Activated CD4-positive, alpha-beta T cell treated with anti-CD3 and anti-CD28 coated beads, Interleukin-2, amount 10 ng/mL, durations not matched to agents 24 days and 14 days (primary cell): ENCODE results near the gene RCC2. TPM values are rescaled to one million over a fixed set of nuclear protein-coding genes. Genes with fewer than 3 reads are reported as not detected.

Experiments
- DNase-seq: peaks from one replicate; pipeline ENCODE4 v3.0.0; 2022
- H3K27ac Mint-ChIP-seq: one replicate; pipeline ENCODE4 v1.8.0; 2022; ENCODE audit warnings: mild to moderate bottlenecking, mixed read lengths
- H3K27me3 Mint-ChIP-seq: one replicate; pipeline ENCODE4 v1.8.0; 2022; ENCODE audit warnings: mixed read lengths
- H3K36me3 Mint-ChIP-seq: one replicate; pipeline ENCODE4 v1.8.0; 2022; ENCODE audit warnings: low read depth, mild to moderate bottlenecking, mixed read lengths
- H3K4me1 Mint-ChIP-seq: one replicate; pipeline ENCODE4 v1.8.0; 2021; ENCODE audit warnings: mixed read lengths
- H3K4me3 Mint-ChIP-seq: one replicate; pipeline ENCODE4 v1.8.0; 2022; ENCODE audit warnings: mild to moderate bottlenecking, moderate library complexity, mixed read lengths
- H3K9me3 Mint-ChIP-seq: one replicate; pipeline ENCODE4 v1.8.0; 2021; ENCODE audit warnings: mixed read lengths
- intact Hi-C: fragments of 100-400 bp; cut with micrococcal nuclease; formaldehyde crosslinking; loops from one replicate; pipeline ENCODE4 v1.15.1; 2023
- total RNA-seq: library from RNA; stranded (reverse); gene quantifications from 2 replicates; pipeline ENCODE4 v1.2.3, GENCODE V29; 2022

RCC2 gene
- total RNA-seq, 1 donor from 2014 or later, result 234 TPM

DNA sequence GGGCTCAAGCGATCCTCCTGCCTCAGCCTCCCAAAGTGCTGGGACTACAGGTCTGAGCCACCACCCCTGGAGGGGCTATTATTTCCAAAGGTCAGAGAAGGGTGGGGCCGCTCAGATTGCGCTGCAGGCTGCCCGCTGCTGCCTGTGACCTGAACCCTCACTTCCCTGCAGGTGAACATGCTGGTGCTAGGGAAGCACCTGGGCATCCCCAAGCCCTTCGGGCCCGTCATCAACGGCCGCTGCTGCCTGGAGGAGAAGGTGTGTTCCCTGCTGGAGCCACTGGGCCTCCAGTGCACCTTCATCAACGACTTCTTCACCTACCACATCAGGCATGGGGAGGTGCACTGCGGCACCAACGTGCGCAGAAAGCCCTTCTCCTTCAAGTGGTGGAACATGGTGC is 76.1 kb downstream of the RCC2 start:
- H3K4me1 Mint-ChIP-seq, result no peaks in the 10 kb centered on the region
- H3K9me3 Mint-ChIP-seq, result no peaks in the 10 kb centered on the region
- H3K27me3 Mint-ChIP-seq, result no peaks in the 10 kb centered on the region

DNA sequence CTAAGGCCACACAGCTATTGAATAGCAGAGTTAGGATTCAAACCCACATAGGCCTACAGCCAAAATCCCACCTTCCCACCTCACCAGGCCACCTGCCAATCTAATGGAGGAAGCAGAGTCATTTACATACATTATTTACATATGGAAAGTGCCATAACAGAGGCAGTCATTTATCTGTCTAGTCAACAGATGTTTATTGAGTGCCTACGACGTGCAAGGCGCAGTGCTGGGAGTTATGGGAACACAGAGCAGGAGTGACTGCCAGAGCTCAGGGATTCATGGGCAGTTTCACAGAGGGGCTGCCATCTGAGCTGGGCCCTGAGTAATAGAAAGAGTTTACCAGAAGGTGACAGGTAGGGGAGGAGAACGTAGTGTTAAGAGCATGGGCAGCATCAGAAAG is 77.8 kb downstream of the RCC2 start:
- H3K9me3 Mint-ChIP-seq, result no peaks in the 10 kb centered on the region
- intact Hi-C loops, result no loop called here

More for the DNA sequence above, 76.1 kb downstream of the RCC2 start:
- H3K4me3 Mint-ChIP-seq, result no peak overlapping the region
- no peak overlapping the region for H3K27ac Mint-ChIP-seq
- H3K36me3 Mint-ChIP-seq, result no peaks in the 10 kb centered on the region
- intact Hi-C loops, result no loop called here
- DNase-seq, result no peak

DNA sequence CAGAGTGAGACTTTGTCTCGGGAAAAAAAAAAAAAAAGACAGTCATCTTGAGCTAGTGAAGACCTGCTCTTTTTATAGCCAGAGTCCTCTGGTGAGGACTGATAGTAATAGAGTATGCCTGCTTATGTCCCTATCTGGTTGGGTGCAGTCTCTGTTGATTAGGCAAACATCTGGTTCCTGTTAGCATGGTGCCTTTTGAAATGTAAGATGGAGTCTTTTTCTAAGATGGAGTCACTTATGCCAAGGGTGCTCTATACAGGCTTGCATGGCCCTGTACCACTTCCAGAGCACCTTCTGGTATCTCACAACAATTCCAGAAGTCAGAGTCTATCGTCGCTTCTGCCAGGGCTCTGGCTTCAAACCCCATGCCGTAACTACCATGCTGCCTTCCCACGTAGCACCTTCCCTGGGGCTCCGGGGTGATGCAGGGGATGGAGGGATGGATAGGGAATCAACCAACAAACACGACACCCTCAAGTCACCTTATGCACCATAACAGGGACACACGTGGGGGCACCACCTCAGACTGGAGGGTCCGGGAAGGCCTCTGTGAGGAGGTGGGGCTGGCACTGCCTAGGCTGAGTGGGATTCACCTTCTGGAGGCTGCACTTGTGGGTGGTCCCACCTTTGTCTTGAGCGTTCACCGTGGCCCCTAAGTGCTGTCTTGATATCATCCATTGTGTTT is 79.1 kb downstream of the RCC2 start:
- Mint-ChIP-seq H3K27ac (no peak overlapping the region), H3K4me1 (no peaks in the 10 kb centered on the region), H3K36me3 (no peaks in the 10 kb centered on the region), H3K4me3 (no peak overlapping the region), H3K9me3 (no peaks in the 10 kb centered on the region), H3K27me3 (no peaks in the 10 kb centered on the region)
- no peak for DNase-seq
- intact Hi-C loops, result no loop called here

More for the DNA sequence above, 77.8 kb downstream of the RCC2 start:
- Mint-ChIP-seq H3K27ac (no peak overlapping the region), H3K27me3 (no peaks in the 10 kb centered on the region), H3K36me3 (no peaks in the 10 kb centered on the region), H3K4me3 (no peak overlapping the region), H3K4me1 (no peaks in the 10 kb centered on the region)
- DNase-seq, result no peak

DNA sequence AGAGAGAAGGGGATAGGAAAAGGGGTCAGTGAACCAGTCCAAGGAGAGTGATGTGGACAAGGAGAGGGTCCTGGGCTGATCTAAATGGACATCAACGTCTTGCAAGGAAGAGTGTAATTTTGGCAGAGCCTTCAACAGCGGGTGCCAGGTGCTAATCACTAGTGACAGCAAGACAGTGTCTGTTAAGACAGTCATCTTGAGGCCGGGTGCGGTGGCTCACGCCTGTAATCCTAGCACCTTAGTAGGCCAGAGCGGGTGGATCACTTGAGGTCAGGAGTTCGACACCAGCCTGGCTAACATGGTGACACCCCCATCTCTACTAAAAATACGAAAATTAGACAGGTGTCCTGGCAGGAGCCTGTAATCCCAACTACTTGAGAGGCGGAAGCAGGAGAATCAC is 79.7 kb downstream of the RCC2 start:
- intact Hi-C loops, result no loop called here
- no peaks in the 10 kb centered on the region for H3K27me3 Mint-ChIP-seq
- no peaks in the 10 kb centered on the region for H3K36me3 Mint-ChIP-seq
- no peak overlapping the region for H3K4me3 Mint-ChIP-seq
- no peak for DNase-seq
- no peaks in the 10 kb centered on the region for H3K4me1 Mint-ChIP-seq
- no peak overlapping the region for H3K27ac Mint-ChIP-seq
- no peaks in the 10 kb centered on the region for H3K9me3 Mint-ChIP-seq

DNA sequence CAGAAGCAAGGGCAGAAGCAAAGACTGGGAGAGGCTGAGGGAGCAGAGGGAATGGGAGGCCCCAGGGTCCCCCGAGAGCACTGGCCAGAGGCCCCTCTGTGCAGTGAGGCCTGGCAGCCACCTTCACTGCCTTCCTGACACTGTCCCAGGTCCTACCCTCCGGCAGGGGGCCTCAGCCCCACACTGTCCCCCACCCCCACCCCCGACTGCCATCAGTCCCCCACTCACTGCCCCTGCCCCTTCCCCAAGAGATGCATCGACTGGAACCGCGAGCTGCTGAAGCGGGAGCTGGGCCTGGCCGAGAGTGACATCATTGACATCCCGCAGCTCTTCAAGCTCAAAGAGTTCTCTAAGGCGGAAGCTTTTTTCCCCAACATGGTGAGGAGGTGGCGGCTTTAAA is 80.4 kb downstream of the RCC2 start:
- no peak for DNase-seq
- no peaks in the 10 kb centered on the region for H3K4me1 Mint-ChIP-seq
- no peaks in the 10 kb centered on the region for H3K9me3 Mint-ChIP-seq
- intact Hi-C loops, result no loop called here
- H3K36me3 Mint-ChIP-seq, result no peaks in the 10 kb centered on the region
- no peak overlapping the region for H3K27ac Mint-ChIP-seq
- no peak overlapping the region for H3K4me3 Mint-ChIP-seq
- H3K27me3 Mint-ChIP-seq, result no peaks in the 10 kb centered on the region

DNA sequence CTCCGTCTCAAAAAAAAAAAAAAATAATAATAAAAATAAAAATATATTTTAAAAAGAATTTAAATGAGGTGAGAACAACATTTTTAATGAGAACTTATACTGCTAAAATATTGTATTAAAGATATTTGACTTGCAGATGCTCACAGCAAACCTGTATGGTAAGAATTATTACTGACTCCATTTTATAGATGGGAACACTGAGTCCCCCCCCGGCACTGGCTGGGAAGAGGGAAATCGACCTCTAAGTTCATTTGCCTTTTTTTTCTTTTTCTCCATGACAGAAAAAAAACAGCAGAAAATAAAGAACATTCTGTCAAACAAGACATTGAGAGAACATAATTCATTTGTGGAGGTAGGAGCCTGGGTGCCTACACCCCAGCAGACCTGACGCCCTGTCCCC is 80.9 kb downstream of the RCC2 start:
- no peak overlapping the region for H3K4me3 Mint-ChIP-seq
- no peaks in the 10 kb centered on the region for H3K4me1 Mint-ChIP-seq
- intact Hi-C loops, result no loop called here
- H3K36me3 Mint-ChIP-seq, result no peaks in the 10 kb centered on the region
- no peaks in the 10 kb centered on the region for H3K27me3 Mint-ChIP-seq
- H3K27ac Mint-ChIP-seq, result no peak overlapping the region
- DNase-seq, result no peak
- no peaks in the 10 kb centered on the region for H3K9me3 Mint-ChIP-seq

Other genes with a start within 250 kb of the RCC2 start
- not detected in 2 replicates for gene PADI1, start 234.5 kb downstream of the RCC2 start, total RNA-seq
- not detected in 2 replicates for gene PADI3, start 190.6 kb downstream of the RCC2 start, total RNA-seq
- 0.09 and 0.12 TPM in 2 replicates for gene PADI4, start 131.5 kb downstream of the RCC2 start, total RNA-seq
- not detected in 2 replicates for gene PADI6, start 67.5 kb downstream of the RCC2 start, total RNA-seq
- not detected in 2 replicates for gene ARHGEF10L, start 100.0 kb upstream of the RCC2 start, total RNA-seq